ENCODE data around the gene USP5. TPM values are rescaled to one million over a fixed set of nuclear protein-coding genes. Genes with fewer than 3 reads are reported as not detected.

The USP5 gene
- total RNA-seq, 2 donors from 2014 or later = 120 to 257 TPM

- H3K9me3 ChIP-seq (ENCODE audit: control insufficient read depth, low read length) = no peaks in the 10 kb centered on the region
- H3K27ac Mint-ChIP-seq = no peak overlapping the region
- 90 to 100% methylated on average over 1 to 2 of the region's 2 CpGs for WGBS, 2 experiments (ENCODE audit: insufficient coverage in 1 of 2, insufficient read length in 1 of 2)
- DNase-seq = no peak
- no peaks in the 10 kb centered on the region for H3K9me3 Mint-ChIP-seq
- H3K4me1 Mint-ChIP-seq = peaks cover 21% of the 10 kb centered on the region
- peaks cover 50% of the 10 kb centered on the region for H3K36me3 Mint-ChIP-seq (ENCODE audit: low read depth)
- H3K4me3 Mint-ChIP-seq = no peak overlapping the region
- no peaks in the 10 kb centered on the region for H3K4me1 ChIP-seq (ENCODE audit: control insufficient read depth, insufficient read depth, low read length)
- no peak overlapping the region for H3K27ac ChIP-seq (ENCODE audit: low read depth, low read length)
- H3K36me3 ChIP-seq (ENCODE audit: control insufficient read depth, insufficient read depth, low read length) = peaks cover 58% of the 10 kb centered on the region
- TF ChIP-seq, protein P1, sequence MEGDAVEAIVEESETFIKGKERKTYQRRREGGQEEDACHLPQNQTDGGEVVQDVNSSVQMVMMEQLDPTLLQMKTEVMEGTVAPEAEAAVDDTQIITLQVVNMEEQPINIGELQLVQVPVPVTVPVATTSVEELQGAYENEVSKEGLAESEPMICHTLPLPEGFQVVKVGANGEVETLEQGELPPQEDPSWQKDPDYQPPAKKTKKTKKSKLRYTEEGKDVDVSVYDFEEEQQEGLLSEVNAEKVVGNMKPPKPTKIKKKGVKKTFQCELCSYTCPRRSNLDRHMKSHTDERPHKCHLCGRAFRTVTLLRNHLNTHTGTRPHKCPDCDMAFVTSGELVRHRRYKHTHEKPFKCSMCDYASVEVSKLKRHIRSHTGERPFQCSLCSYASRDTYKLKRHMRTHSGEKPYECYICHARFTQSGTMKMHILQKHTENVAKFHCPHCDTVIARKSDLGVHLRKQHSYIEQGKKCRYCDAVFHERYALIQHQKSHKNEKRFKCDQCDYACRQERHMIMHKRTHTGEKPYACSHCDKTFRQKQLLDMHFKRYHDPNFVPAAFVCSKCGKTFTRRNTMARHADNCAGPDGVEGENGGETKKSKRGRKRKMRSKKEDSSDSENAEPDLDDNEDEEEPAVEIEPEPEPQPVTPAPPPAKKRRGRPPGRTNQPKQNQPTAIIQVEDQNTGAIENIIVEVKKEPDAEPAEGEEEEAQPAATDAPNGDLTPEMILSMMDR (conservative IDR thresholded peaks at IDR 0.05) = no peak
- H3K4me3 ChIP-seq (ENCODE audit: low read length) = no peak overlapping the region
- H3K27me3 ChIP-seq (ENCODE audit: control insufficient read depth, insufficient read depth, low read length, poor library complexity, severe bottlenecking) = no peaks in the 10 kb centered on the region
- H3K9ac ChIP-seq (ENCODE audit: extremely low read depth, low read length, poor library complexity, severe bottlenecking) = no peak overlapping the region
- H3K27me3 Mint-ChIP-seq (ENCODE audit: insufficient read depth) = peaks cover 2% of the 10 kb centered on the region
Observed at GRCh38 chr12:6847676-6848075, 4.3 kb upstream of the USP5 start.

DNA sequence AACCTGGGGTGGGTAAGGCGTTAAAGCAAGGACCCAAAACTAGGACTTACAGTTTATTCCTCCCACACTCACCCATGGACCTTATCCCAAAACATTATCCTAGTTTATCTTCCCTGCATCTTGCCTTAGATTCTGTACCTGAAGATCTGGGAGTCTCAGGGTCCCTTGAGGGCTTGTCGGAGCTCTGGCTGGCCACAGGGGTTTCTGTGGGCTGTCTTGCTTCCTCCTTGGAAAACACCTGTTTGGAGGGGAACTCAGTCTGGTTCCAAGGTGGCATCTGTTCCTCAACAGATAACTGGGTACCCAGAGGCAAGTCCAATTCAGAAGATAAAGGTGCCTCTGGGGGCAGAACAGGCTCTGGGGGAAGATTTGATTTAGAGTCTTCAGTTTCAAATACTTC, 2.5 kb upstream of the USP5 start:
- Histone ChIP-seq H3K4me1 (ENCODE audit: control insufficient read depth, insufficient read depth, low read length) (peaks cover 2% of the 10 kb centered on the region), H3K9ac (ENCODE audit: extremely low read depth, low read length, poor library complexity, severe bottlenecking) (no peak overlapping the region), H3K36me3 (ENCODE audit: control insufficient read depth, insufficient read depth, low read length) (peaks cover 51% of the 10 kb centered on the region), H3K27me3 (ENCODE audit: control insufficient read depth, insufficient read depth, low read length, poor library complexity, severe bottlenecking) (no peaks in the 10 kb centered on the region), H3K9me3 (ENCODE audit: control insufficient read depth, low read length) (no peaks in the 10 kb centered on the region), H3K27ac (ENCODE audit: low read depth, low read length) (no peak overlapping the region), H3K4me3 (ENCODE audit: low read length) (peak overlapping the region; percentile 92)
- WGBS, 2 experiments (ENCODE audit: insufficient coverage in 1 of 2, insufficient read length in 1 of 2) = 95 to 100% methylated on average over 2 of the region's 2 CpGs
- DNase-seq = no peak
- TF ChIP-seq, protein P1 (conservative IDR thresholded peaks at IDR 0.05) = no peak
- Mint-ChIP-seq H3K4me1 (peaks cover 25% of the 10 kb centered on the region), H3K36me3 (ENCODE audit: low read depth) (peaks cover 46% of the 10 kb centered on the region), H3K27me3 (ENCODE audit: insufficient read depth) (no peaks in the 10 kb centered on the region), H3K9me3 (no peaks in the 10 kb centered on the region), H3K4me3 (peak overlapping the region; percentile 88), H3K27ac (no peak overlapping the region)

GRCh38 chr12:6849976-6850560, 1.9 kb upstream of the USP5 start:
- Mint-ChIP-seq H3K4me3 (peak overlapping the region; percentile 88), H3K9me3 (no peaks in the 10 kb centered on the region), H3K4me1 (peaks cover 25% of the 10 kb centered on the region), H3K27ac (peak overlapping the region; percentile 99), H3K27me3 (ENCODE audit: insufficient read depth) (no peaks in the 10 kb centered on the region), H3K36me3 (ENCODE audit: low read depth) (peaks cover 43% of the 10 kb centered on the region)
- TF ChIP-seq, protein P1 (conservative IDR thresholded peaks at IDR 0.05) = no peak
- peak overlapping the region; percentile 92 for H3K4me3 ChIP-seq (ENCODE audit: low read length)
- H3K9ac ChIP-seq (ENCODE audit: extremely low read depth, low read length, poor library complexity, severe bottlenecking) = peak overlapping the region; percentile 56
- peaks cover 2% of the 10 kb centered on the region for H3K4me1 ChIP-seq (ENCODE audit: control insufficient read depth, insufficient read depth, low read length)
- peaks cover 47% of the 10 kb centered on the region for H3K36me3 ChIP-seq (ENCODE audit: control insufficient read depth, insufficient read depth, low read length)
- no peaks in the 10 kb centered on the region for H3K9me3 ChIP-seq (ENCODE audit: control insufficient read depth, low read length)
- H3K27ac ChIP-seq (ENCODE audit: low read depth, low read length) = no peak overlapping the region
- no peak for DNase-seq
- WGBS, 2 experiments (ENCODE audit: insufficient coverage in 1 of 2, insufficient read length in 1 of 2) = 86 to 87% methylated on average over 9 to 10 of the region's 10 CpGs
- H3K27me3 ChIP-seq (ENCODE audit: control insufficient read depth, insufficient read depth, low read length, poor library complexity, severe bottlenecking) = no peaks in the 10 kb centered on the region
